Testis (tissue), 2 donors: ENCODE measurements around the gene PGBD1.

ENCODE experiments used
- CTCF ChIP-seq, 3 experiments: fragments of 450-650 bp in 2 of 3; fragments of 200-600 bp in 1 of 3; sonication (generic) in 1 of 3; IDR thresholded peaks; one replicate each; pipeline ENCODE4 v1.5.1; 2016 to 2019; ENCODE audit warnings: antibody characterized with exemption in 3 of 3, mild to moderate bottlenecking in 2 of 3, moderate library complexity in 1 of 3
- POLR2A ChIP-seq: fragments of 450-650 bp; IDR thresholded peaks from one replicate; pipeline ENCODE4 v1.6.1; 2017; ENCODE audit warnings: antibody characterized with exemption, mild to moderate bottlenecking, moderate library complexity

- TF ChIP-seq CTCF (IDR thresholded peaks at IDR 0.05) = no peak
- no peak for TF ChIP-seq POLR2A
Observed at GRCh38 chr6:28263922-28264321, 17.4 kb upstream of the PGBD1 start.
